GM20000 (cell line): ENCODE results near the gene PSENEN.

Source experiments
- DNase-seq: peaks from one replicate; pipeline ENCODE4 v3.0.0; 2012; ENCODE audit warnings: low spot score
- CTCF ChIP-seq: IDR thresholded peaks from 2 replicates; pipeline ENCODE4 v1.5.1; 2012; ENCODE audit warnings: mild to moderate bottlenecking, control low read depth; ENCODE audit errors: extremely low read depth, missing control alignments

Gene PSENEN

GRCh38 chr19:35780717-35781116 lies 35.3 kb downstream of the PSENEN start:
- no peak for DNase-seq
- TF ChIP-seq CTCF: no peak

GRCh38 chr19:35781650-35782049 lies 36.2 kb downstream of the PSENEN start:
- no peak for TF ChIP-seq CTCF
- DNase-seq: no peak

GRCh38 chr19:35782589-35782988 lies 37.1 kb downstream of the PSENEN start:
- no peak for DNase-seq
- TF ChIP-seq CTCF: no peak

- TF ChIP-seq CTCF: no peak
- no peak for DNase-seq
Measured at GRCh38 chr19:35783469-35784434, 38.3 kb downstream of the PSENEN start.

- no peak for TF ChIP-seq CTCF
- no peak for DNase-seq
Measured at GRCh38 chr19:35784503-35785338, 39.3 kb downstream of the PSENEN start.

DNA sequence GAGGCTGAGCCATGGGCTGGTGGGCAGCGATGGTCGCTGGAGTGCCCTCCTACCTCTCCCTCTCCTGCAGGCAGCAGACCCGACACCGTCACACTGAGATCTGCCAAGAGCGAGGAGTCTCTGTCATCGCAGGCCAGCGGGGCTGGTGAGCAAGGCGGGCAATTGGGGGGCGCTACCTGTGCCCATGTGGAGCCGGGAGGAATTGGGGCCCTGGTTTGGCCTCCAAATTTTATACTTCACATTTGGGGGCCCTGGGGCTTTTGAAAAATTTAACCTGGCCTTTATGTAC lies 39.8 kb downstream of the PSENEN start:
- TF ChIP-seq CTCF: no peak
- DNase-seq: no peak

- TF ChIP-seq CTCF: no peak
- no peak for DNase-seq
Measured at GRCh38 chr19:35786299-35787160, 41.1 kb downstream of the PSENEN start.
